GM11168 (cell line): ENCODE data around the gene NUP37.
"Not testable (repeated sequence)": the region's sequence is repeated elsewhere in the genome, so short reads cannot be mapped to it uniquely, and the experiment has no call there.

Experiments used
- in situ Hi-C: fragments of 300-500 bp; cut with MboI; formaldehyde crosslinking; loops from one replicate; pipeline ENCODE4 v1.12.0; 2022; ENCODE audit warnings: low sequenced_read_pairs; ENCODE audit not compliant: unreplicated experiment

NUP37 gene

DNA sequence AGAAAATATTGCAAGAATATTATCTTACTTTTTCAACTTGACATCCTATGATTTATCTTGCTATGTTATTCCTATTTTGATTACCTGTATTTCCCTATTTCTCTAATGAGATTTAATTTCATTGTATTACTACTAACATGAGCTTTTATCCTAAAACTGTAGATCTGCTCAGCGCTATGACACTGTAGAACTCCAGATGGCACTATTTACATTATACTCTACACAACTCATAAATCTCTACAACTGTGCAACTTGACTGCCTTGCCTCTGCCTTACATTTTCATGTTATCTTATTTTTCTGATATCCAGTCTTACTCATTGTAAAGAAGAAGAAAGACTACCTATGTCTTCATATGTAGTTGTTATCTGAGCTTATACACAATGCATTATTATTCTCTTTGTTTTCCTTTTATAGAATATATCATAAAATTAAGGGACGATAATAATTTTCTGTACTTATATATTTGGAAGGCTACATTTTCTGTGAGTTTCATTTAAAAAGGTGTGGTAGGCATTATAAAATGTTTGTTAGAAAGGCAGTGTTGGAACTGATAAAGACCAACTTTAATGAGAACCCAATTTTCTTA is 24.1 kb downstream of the NUP37 start:
- in situ Hi-C loops: no loop called here

GRCh38 chr12:102093319-102093718 is 26.6 kb downstream of the NUP37 start:
- in situ Hi-C loops: no loop called here

DNA sequence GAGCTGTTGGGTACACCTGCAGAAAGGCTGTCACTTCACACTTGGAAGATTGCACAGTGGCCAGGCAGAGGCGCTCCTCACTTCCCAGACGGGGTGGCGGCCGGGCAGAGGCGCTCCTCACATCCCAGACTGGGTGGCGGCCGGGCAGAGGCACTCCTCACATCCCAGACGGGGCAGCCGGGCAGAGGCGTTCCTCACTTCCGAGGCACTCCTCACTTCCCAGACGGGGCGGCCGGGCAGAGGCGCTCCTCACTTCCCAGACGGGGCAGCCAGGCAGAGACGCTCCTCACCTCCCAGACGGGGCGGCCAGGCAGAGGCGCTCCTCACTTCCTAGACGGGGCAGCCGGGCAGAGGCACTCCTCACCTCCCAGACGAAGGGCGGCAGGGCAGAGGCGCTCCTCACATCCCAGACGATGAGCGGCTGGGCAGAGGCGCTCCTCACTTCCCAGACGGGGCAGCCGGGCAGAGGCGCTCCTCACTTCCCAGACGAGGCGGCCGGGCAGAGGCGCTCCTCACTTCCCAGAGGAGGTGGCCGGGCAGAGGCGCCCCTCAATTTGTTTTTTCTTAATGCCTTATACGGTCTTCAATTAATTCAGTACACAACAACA is 30.6 kb downstream of the NUP37 start:
- in situ Hi-C loops: not testable (repeated sequence)

DNA sequence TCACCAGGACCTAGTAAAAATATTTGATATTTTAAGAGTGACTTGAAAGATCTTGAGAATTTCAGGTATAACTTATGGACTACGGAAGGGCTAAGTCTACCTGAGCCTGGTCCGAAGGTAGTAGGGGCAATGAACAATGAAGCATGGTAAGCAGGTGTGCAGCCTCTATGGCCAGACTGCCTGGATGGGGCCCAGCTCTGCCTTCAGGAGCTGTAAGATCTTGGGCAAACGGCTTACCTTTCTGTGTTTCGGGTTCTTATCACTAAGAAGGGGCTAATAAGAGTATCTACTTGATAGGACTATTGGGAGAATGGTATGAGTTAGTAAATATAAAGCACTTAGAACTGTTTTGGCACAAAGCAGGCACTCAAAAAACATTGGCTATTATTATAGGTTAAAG is 39.1 kb downstream of the NUP37 start:
- in situ Hi-C loops: no loop called here

GRCh38 chr12:102072092-102072491 is 47.8 kb downstream of the NUP37 start:
- in situ Hi-C loops: not testable (repeated sequence)

- in situ Hi-C loops: no loop called here
These were observed 50.2 kb downstream of the NUP37 start for GRCh38 chr12:102069707-102070106.

- in situ Hi-C loops: no loop called here
These were observed 52.2 kb downstream of the NUP37 start for GRCh38 chr12:102067574-102068258.

GRCh38 chr12:102064476-102064875 is 55.4 kb downstream of the NUP37 start:
- in situ Hi-C loops: no loop called here

DNA sequence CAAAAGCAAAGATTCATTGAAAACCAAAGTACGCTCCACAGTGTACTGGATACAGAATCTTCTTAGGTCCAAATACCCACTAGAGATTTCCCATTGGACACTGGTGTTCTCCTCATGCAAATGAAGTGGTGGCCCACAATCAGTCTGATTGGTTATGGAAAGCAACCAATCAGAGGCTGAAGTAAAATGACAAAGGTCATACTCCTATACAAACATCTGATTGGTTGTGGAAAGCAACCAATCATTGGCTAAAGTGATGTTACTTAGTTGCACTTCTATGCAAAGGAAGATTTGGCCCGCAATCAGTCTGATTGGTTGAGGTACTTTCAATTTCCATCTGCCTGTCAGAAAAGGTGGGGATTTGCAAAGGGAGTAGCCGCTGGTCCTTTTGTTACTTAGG is 56.8 kb downstream of the NUP37 start:
- in situ Hi-C loops: no loop called here

- in situ Hi-C loops: no loop called here
These were observed 57.5 kb downstream of the NUP37 start for GRCh38 chr12:102062419-102062806.

DNA sequence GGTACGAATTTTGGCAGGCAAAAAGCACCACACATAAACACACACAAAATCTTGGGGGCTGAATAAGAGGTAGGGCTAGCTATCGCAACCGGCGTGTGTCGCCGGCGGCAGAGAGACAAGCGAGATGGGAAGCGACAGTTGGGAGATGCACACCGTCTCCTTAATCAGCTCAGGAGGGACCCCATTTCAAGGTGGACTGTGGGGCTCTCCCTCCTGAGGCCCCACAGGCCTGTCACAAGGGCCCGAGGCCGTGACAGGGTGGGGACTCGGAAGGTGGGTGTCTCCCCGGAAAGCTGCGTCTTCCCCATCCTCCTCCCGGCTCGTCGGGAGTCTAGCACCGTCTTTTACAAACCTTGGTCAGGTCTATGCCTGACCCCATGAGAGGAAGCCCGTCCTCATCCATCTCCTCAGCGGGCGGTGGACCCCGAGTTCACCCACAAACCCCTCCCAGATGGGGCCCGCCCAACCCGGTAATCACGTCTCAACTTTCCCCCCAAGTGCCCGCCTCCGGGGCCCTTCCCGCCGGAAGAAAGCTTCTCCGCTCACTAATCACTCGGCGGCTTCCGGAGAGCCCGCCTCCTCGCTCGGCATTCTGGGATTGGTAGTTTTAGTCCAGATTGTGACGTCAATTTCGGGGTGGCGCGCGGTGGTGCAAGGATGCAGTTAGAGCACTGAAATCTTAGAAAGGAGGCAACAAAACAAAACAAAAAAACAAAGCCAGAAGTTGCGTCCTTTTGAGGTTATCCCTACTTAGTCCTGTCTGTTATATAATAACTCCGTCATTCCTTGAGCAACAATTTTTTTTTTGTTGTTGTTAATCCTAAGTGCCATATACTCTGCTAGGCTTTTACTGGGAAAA is 58.1 kb downstream of the NUP37 start, which contains the start of gene WASHC3:
TSS of gene WASHC3 (minus strand) at position 432 of the 859 bp plus-strand sequence. CDS start at position 403, 29 bp downstream.
- in situ Hi-C loops: no loop called here

DNA sequence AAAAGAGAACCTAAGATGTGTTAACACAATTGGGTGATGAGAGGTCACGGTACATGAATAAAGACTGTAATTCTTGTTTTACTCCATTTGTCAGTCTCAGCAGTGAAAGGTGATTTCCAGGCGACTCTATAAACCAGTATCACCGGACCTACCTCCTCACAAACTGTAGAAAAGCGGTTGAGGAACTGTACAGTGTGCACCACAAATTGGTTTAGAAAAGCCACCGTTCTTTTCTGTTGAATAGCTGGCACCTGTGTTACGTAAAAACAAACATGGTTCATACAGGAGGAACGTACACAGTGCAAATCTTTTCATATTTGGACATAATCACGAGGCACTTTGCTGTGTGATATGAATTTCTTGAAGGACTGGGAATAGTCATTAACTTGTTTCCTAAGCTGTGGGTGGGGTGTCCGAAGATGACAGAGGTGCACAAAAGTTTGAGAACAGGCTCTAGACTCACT is 58.8 kb downstream of the NUP37 start:
- in situ Hi-C loops: no loop called here

DNA sequence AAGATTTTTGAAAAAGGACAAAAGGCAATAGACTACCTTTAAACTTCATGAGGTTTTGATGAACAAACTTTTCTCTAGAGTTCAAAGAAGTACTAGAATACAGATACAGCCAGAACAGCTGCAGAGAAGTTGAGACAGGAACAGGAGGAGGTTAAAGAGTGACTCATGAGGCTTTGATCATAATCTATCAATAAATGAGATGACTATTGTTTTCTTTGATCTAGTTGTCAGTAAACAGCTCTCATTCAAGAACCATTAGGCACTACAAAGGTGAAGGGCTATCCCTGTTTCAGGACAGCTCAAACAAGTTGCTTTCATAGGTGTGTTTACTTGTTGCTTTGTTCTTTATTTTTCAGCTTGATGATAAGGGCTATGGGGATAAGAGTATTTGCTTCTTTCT is 60.6 kb downstream of the NUP37 start:
- in situ Hi-C loops: no loop called here

DNA sequence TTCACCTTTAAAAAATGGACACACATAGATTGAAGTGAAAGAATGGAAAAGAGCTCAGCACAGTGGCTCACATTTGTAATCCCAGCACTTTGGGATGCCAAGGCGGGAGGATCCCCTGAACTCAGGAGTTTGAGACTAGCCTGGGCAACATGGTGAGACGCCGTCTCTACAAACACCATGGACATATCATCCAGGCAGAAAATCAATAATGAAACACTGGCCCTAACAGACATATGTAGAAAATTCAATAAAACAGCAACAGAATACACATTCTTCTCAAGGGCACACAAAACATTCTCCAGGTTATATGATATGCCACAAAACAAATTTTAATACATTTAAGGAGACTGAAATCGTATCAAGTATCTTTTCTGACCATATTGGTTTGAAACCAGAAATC is 65.6 kb downstream of the NUP37 start:
- in situ Hi-C loops: no loop called here

DNA sequence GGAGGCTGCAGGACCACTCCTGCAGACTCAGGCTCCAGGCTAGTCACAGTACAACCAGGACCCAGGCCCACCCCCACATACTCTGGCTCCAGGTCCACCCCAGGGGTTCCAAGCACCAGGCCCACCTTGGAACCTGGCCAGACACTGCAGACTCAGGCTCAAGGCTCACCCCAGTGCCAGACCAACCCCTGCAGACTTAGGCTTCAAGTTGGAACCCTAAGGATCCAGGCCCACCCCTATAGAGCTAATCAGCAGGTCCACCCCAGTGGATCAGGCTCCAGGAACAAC is 66.9 kb downstream of the NUP37 start:
- in situ Hi-C loops: no loop called here

DNA sequence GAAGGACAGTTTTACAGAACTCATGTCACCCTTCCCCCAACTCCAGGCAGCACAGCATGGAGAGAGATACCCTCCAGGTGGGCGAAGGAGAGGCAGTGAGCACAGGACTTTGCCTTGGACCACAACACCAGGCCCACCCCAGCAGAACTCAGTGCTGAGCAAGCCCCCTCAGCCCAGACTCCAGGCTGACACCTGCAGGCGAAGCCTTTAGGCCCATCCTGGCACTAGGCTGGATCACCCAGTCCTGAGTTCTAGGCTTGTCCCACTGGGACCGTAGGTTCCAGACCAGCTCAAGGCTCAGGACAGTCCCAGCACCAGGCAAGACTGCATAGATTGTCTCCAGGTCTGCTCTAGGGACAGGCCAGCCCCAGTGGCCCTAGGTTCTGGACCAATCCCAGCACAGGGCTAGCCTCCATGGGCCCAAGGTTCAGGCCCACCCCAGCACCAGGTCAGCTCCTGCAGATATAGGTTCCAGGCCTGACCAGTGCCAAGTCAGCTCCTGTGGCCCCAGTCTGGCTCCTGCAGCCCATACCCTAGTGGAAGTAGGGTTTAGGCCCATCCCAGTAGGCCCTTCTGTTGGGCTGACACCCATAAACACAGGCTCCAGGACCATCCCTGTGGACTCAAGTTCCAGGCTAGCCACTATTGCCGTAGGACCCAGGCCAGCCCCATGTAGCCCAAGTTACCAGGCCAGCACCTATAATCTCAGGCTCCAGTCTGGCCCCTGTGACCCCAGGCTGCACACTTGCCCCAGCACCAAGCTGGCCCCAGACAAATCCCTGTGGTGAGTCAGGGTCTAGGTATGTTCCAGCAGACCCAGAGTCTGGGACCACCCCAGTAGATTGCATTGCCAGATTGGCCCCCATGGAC is 67.5 kb downstream of the NUP37 start:
- in situ Hi-C loops: no loop called here

DNA sequence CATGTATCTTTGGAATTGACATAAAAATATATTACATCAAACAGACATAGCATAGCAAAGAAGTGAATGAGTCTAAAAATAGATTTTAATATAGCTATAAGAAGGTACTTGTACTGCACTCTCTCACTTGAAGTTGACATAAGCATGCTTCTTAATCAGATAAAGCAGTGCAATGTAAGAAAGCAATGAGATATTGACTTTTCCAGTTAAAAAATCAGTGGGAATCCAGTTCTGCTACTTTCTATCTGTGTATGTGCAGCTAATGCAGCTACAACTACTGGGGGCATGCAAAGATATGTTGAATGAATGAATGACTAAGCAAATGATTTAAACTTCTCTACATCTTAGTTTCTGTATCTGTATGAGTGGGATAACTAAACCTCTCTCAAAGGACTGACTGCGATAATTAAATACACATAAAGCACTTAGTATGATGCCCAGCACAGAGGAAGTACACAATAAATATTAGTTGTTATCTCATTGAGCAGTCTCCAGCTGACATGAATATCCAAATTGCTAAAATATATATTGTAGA is 68.4 kb downstream of the NUP37 start:
- in situ Hi-C loops: no loop called here

GRCh38 chr12:102050660-102051430 is 69.1 kb downstream of the NUP37 start:
- in situ Hi-C loops: no loop called here

GRCh38 chr12:102043928-102044327 is 76.0 kb downstream of the NUP37 start:
- in situ Hi-C loops: no loop called here
